Osteocyte (in vitro differentiated cells): Measurements from ENCODE around the gene ACOXL. TPM values are rescaled to one million over a fixed set of nuclear protein-coding genes. Genes with fewer than 3 reads are reported as not detected.

Experiments
- DNase-seq: peaks from one replicate; pipeline ENCODE4 v3.0.0; 2021; ENCODE audit warnings: mixed read lengths; ENCODE audit not compliant: unreplicated experiment; ENCODE audit errors: extremely low spot score
- H3K27ac Mint-ChIP-seq: one replicate; pipeline ENCODE4 v1.8.0; 2021; ENCODE audit warnings: mild to moderate bottlenecking, mixed read lengths; ENCODE audit not compliant: unreplicated experiment
- H3K27me3 Mint-ChIP-seq: one replicate; pipeline ENCODE4 v1.8.0; 2021; ENCODE audit warnings: mixed read lengths; ENCODE audit not compliant: unreplicated experiment
- H3K36me3 Mint-ChIP-seq: one replicate; pipeline ENCODE4 v1.8.0; 2021; ENCODE audit warnings: mixed read lengths; ENCODE audit not compliant: unreplicated experiment
- H3K4me1 Mint-ChIP-seq: one replicate; pipeline ENCODE4 v1.8.0; 2021; ENCODE audit warnings: mixed read lengths; ENCODE audit not compliant: unreplicated experiment
- H3K4me3 Mint-ChIP-seq: one replicate; pipeline ENCODE4 v1.8.0; 2021; ENCODE audit warnings: mild to moderate bottlenecking, moderate library complexity, mixed read lengths; ENCODE audit not compliant: unreplicated experiment
- H3K9me3 Mint-ChIP-seq: one replicate; pipeline ENCODE4 v1.8.0; 2021; ENCODE audit warnings: mixed read lengths; ENCODE audit not compliant: unreplicated experiment
- total RNA-seq: library from RNA; stranded (reverse); gene quantifications from 2 replicates; pipeline ENCODE4 v1.2.1, GENCODE V29; 2021
- TF ChIP-seq, protein P1 (sequence below): fragments of 200-600 bp; sonication (generic); IDR thresholded peaks from 2 replicates; pipeline ENCODE4 v1.5.0; 2021; ENCODE audit warnings: antibody characterized with exemption, mild to moderate bottlenecking, moderate library complexity

The ACOXL gene
- total RNA-seq, 1 donor from 2014 or later, result not detected

DNA sequence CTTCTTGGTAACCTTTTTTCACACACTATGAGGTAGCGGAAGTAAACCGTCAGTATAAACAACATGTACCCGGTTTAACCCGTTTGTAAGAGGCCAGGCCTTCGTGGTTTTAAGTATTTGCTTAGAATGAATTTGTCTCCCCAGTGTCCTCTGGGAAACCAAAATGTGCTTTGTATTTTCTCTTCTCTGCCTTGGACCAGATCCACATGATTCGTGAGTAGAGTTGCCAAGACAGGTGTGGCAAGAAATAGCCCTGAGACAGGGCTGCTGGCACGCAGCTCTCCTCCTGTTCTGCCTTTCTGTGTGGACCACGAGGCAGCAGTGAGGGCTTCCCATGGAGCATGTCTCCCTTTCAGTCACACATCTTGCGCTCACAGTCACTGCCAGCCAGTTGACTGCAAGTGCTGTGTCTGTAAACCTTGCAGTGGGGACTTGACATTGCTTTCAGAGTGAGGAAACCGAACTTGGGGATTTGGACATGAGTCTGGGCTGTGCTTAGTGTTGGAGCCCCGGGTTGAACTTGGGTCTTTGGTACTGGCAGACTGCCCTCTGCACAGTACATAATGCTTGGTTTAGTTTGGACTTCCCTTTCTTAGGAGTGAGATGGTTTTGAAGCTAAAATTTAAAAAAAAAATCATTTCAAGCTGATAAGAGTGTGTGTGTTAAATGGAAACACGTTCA lies 407.4 kb downstream of the ACOXL start:
- no peak overlapping the region for H3K27ac Mint-ChIP-seq
- H3K9me3 Mint-ChIP-seq, result no peaks in the 10 kb centered on the region
- TF ChIP-seq, protein P1, sequence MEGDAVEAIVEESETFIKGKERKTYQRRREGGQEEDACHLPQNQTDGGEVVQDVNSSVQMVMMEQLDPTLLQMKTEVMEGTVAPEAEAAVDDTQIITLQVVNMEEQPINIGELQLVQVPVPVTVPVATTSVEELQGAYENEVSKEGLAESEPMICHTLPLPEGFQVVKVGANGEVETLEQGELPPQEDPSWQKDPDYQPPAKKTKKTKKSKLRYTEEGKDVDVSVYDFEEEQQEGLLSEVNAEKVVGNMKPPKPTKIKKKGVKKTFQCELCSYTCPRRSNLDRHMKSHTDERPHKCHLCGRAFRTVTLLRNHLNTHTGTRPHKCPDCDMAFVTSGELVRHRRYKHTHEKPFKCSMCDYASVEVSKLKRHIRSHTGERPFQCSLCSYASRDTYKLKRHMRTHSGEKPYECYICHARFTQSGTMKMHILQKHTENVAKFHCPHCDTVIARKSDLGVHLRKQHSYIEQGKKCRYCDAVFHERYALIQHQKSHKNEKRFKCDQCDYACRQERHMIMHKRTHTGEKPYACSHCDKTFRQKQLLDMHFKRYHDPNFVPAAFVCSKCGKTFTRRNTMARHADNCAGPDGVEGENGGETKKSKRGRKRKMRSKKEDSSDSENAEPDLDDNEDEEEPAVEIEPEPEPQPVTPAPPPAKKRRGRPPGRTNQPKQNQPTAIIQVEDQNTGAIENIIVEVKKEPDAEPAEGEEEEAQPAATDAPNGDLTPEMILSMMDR, result no peak
- H3K4me3 Mint-ChIP-seq, result no peak overlapping the region
- DNase-seq, result no peak
- peaks cover 14% of the 10 kb centered on the region for H3K4me1 Mint-ChIP-seq
- H3K36me3 Mint-ChIP-seq, result peaks cover 67% of the 10 kb centered on the region
- H3K27me3 Mint-ChIP-seq, result no peaks in the 10 kb centered on the region

DNA sequence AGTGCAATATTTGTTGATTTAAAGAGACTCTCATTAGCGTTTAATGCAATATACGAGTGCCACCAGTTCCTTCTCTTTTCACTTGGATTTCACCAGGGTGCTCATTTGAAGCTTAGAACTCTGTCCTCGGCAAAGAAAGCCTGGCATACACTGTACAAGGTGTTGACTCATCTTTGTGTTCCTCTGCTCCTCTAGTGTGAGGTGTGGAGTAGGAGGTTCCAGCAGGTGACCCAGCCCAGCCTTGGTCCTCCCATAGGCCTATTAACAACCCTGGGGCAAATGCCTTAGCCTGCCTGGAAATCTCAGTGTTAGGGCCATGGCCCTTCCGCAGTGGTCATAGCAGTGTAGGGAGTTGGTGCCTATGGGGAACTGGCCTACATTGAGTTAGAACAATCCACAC lies 408.4 kb downstream of the ACOXL start:
- TF ChIP-seq, protein P1, result no peak
- Mint-ChIP-seq H3K4me1 (peaks cover 14% of the 10 kb centered on the region), H3K36me3 (peaks cover 69% of the 10 kb centered on the region), H3K27ac (no peak overlapping the region), H3K27me3 (no peaks in the 10 kb centered on the region), H3K4me3 (no peak overlapping the region), H3K9me3 (no peaks in the 10 kb centered on the region)
- DNase-seq, result no peak

GRCh38 chr2:111142101-111142500 lies 409.7 kb downstream of the ACOXL start:
- H3K9me3 Mint-ChIP-seq, result no peaks in the 10 kb centered on the region
- H3K4me3 Mint-ChIP-seq, result no peak overlapping the region
- peaks cover 14% of the 10 kb centered on the region for H3K4me1 Mint-ChIP-seq
- peaks cover 70% of the 10 kb centered on the region for H3K36me3 Mint-ChIP-seq
- DNase-seq, result no peak
- TF ChIP-seq, protein P1, result no peak
- H3K27ac Mint-ChIP-seq, result no peak overlapping the region
- no peaks in the 10 kb centered on the region for H3K27me3 Mint-ChIP-seq

- no peak for DNase-seq
- Mint-ChIP-seq H3K27me3 (no peaks in the 10 kb centered on the region), H3K36me3 (peaks cover 67% of the 10 kb centered on the region), H3K27ac (no peak overlapping the region), H3K4me1 (peaks cover 14% of the 10 kb centered on the region), H3K4me3 (no peak overlapping the region), H3K9me3 (no peaks in the 10 kb centered on the region)
- TF ChIP-seq, protein P1, result no peak
These were observed 410.9 kb downstream of the ACOXL start for GRCh38 chr2:111143107-111143842.

DNA sequence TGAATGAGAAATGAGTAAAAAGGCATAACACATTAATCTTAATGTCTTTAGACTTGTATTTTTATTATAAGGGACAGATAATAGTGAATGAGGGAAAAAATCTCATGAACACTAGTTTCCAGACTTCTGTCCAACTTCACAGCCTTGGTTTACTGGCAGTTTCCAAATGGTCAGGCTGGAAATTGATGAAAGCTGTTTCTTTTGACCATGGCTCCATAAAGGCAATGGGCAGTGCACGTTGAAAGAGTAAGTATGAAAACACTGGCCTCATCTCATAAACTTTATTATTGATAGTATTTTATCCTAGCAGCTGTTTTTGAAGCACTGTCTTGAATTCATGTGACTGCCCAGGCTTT lies 411.4 kb downstream of the ACOXL start:
- no peak overlapping the region for H3K4me3 Mint-ChIP-seq
- no peak overlapping the region for H3K27ac Mint-ChIP-seq
- DNase-seq, result no peak
- H3K4me1 Mint-ChIP-seq, result peaks cover 11% of the 10 kb centered on the region
- TF ChIP-seq, protein P1, result no peak
- peaks cover 67% of the 10 kb centered on the region for H3K36me3 Mint-ChIP-seq
- H3K9me3 Mint-ChIP-seq, result no peaks in the 10 kb centered on the region
- no peaks in the 10 kb centered on the region for H3K27me3 Mint-ChIP-seq
